ENCODE results near the gene ZNF358. TPM values are rescaled to one million over a fixed set of nuclear protein-coding genes. Genes with fewer than 3 reads are reported as not detected.

ZNF358 gene
- total and polyA plus RNA-seq, 7 donors: 38.1 to 110 (median 88.9) TPM

GRCh38 chr19:7504684-7505083, 11.2 kb upstream of the ZNF358 start:
- ATAC-seq (no peak), DNase-seq (no peak)
- Histone ChIP-seq H3K27ac (no peak overlapping the region), H3K4me3 (no peak overlapping the region), H3K27me3 (ENCODE audit: insufficient read depth in 3 of 3, low read length in 2 of 3) (peaks cover 0 to 51% (median 3%) of the 10 kb centered on the region in 3 donors), H3K4me1 (peaks cover 10% of the 10 kb centered on the region), H3K9me3 (no peaks in the 10 kb centered on the region), H3K36me3 (ENCODE audit: insufficient read depth in 1 of 2, low read depth in 1 of 2) (no peaks in the 10 kb centered on the region)
- TF ChIP-seq, protein P1, sequence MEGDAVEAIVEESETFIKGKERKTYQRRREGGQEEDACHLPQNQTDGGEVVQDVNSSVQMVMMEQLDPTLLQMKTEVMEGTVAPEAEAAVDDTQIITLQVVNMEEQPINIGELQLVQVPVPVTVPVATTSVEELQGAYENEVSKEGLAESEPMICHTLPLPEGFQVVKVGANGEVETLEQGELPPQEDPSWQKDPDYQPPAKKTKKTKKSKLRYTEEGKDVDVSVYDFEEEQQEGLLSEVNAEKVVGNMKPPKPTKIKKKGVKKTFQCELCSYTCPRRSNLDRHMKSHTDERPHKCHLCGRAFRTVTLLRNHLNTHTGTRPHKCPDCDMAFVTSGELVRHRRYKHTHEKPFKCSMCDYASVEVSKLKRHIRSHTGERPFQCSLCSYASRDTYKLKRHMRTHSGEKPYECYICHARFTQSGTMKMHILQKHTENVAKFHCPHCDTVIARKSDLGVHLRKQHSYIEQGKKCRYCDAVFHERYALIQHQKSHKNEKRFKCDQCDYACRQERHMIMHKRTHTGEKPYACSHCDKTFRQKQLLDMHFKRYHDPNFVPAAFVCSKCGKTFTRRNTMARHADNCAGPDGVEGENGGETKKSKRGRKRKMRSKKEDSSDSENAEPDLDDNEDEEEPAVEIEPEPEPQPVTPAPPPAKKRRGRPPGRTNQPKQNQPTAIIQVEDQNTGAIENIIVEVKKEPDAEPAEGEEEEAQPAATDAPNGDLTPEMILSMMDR (IDR thresholded peaks at IDR 0.05): no peak
- 78 to 91% (median 90%) methylated on average over 6 of the region's 6 CpGs for WGBS, 3 donors
- intact Hi-C loops (cut with DNase I): no loop called here

- intact Hi-C loops (cut with DNase I): no loop called here
- H3K36me3 ChIP-seq (ENCODE audit: insufficient read depth in 1 of 2, low read depth in 1 of 2): no peaks in the 10 kb centered on the region
- peaks cover 0 to 47% (median 3%) of the 10 kb centered on the region in 3 donors for H3K27me3 ChIP-seq (ENCODE audit: insufficient read depth in 3 of 3, low read length in 2 of 3)
- H3K4me3 ChIP-seq: peak overlapping the region; percentile 38
- TF ChIP-seq, protein P1 (IDR thresholded peaks at IDR 0.05): no peak
- H3K9me3 ChIP-seq: no peaks in the 10 kb centered on the region
- ATAC-seq: no peak
- H3K4me1 ChIP-seq: peaks cover 10% of the 10 kb centered on the region
- H3K27ac ChIP-seq: no peak overlapping the region
- no peak for DNase-seq
- whole genome bisulfite sequencing, 3 donors: 43 to 49% (median 44%) methylated on average over 19 of the region's 19 CpGs
Observed at GRCh38 chr19:7505288-7505681, 10.6 kb upstream of the ZNF358 start.

DNA sequence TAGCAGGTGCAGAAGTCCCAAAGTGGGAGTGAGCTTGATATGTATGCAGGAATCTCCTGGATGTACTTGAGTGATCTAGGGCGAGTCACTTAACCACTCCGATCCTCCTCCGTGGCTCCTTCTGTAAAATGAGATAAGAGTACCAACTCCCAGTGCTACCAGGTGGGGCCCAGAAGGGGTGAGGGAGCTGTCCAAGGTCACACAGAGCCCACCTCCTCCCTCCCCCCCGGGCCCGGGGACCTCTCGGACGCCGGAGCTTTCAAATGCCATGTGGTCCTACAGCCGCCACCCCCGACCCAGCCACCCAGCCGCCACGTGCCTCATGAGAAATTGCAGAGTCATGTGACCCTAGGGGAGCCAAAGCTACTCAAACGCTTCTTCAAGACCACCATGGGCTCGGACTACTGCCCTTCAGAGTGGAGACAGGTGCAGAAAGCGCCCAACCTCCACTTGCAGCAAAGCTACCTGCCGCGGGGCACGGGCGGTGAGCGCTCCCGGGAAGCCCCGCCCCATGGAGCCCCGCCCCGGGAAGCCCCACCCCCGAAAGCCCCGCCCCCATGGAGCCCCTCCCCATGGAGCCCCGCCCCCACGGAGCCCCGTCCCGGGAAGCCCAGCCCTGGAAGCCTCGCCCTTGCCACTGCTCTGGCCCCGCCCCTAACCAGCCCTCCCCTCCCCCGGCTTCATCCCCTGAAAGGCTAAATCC, 10.1 kb upstream of the ZNF358 start:
- Histone ChIP-seq H3K4me1 (peaks cover 7% of the 10 kb centered on the region), H3K27ac (no peak overlapping the region), H3K9me3 (no peaks in the 10 kb centered on the region), H3K4me3 (peak overlapping the region; percentile 38), H3K36me3 (ENCODE audit: insufficient read depth in 1 of 2, low read depth in 1 of 2) (no peaks in the 10 kb centered on the region), H3K27me3 (ENCODE audit: insufficient read depth in 3 of 3, low read length in 2 of 3) (peaks cover 0 to 41% (median 0%) of the 10 kb centered on the region in 3 donors)
- ATAC-seq (peak; percentile 60 to 73 (median 64)), DNase-seq (no peak)
- intact Hi-C loops (cut with DNase I): no loop called here
- TF ChIP-seq, protein P1 (IDR thresholded peaks at IDR 0.05): no peak
- 4 to 5% (median 5%) methylated on average over 22 to 33 of the region's 33 CpGs for WGBS, 3 donors

DNA sequence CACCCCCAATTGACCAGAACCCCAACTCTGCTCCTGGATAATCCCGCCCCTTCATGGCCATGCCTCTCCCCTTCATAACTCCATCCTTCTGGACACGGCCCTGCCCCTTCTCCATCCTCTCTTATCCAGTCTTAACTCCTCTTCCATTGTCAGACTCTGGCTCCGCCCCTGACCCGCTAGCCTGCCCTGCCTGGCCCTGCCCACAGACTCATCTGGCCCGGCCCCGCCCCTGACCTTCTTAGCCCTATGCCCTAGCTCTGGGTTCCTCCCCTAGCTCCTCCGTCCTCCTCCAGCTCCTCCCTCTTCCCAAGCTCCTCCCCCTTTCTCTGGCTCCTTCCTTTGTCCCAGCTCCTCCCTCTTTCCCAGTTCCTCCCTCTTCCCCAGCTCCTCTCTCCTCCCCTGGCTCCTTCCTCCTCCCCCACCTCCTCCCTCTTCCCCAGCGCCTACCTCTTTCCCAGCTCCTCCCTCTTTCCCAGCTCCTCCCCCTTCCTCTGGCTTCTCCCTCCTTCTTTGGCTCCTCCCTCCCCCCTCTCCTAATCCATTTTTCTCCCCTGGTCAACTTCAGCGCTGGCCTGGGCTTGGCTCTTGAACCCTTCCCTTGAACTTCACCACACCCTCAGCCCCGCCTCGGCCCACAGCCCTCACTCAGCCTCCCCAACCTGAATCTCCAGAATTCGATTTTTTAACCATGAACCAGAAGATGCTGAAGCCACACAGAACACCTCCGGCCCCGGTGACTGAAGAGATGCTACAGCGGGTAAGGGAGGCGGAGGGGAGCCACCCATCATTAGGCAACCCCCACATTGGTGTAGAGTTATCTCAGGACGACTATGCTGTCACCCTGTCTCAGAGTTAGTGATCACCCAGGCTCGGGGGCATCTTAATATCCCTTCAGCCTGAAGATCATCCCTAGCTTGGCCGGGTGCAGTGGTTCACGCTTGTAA, 9.2 kb upstream of the ZNF358 start:
- ATAC-seq: peak; percentile 80 to 88 (median 83)
- Histone ChIP-seq H3K27ac (no peak overlapping the region), H3K4me1 (peaks cover 5% of the 10 kb centered on the region), H3K36me3 (ENCODE audit: insufficient read depth in 1 of 2, low read depth in 1 of 2) (no peaks in the 10 kb centered on the region), H3K9me3 (no peaks in the 10 kb centered on the region), H3K4me3 (no peak overlapping the region), H3K27me3 (ENCODE audit: insufficient read depth in 3 of 3, low read length in 2 of 3) (peaks cover 0 to 33% (median 0%) of the 10 kb centered on the region in 3 donors)
- intact Hi-C loops (cut with DNase I): no loop called here
- 44 to 50% (median 44%) methylated on average over 19 to 20 of the region's 20 CpGs for WGBS, 3 donors
- TF ChIP-seq, protein P1 (IDR thresholded peaks at IDR 0.05): no peak
- DNase-seq: peak; percentile 85 to 89

All from psoas muscle (tissue), 8 donors.